Muscle of arm (tissue), 12 donors: Measurements from ENCODE around the gene MARCHF2. TPM values are rescaled to one million over a fixed set of nuclear protein-coding genes. Genes with fewer than 3 reads are reported as not detected.
"Not testable (repeated sequence)": the region's sequence is repeated elsewhere in the genome, so short reads cannot be mapped to it uniquely, and the experiment has no call there.

Experiments used
- DNase-seq: peaks from one replicate; pipeline ENCODE4 v3.0.0-alpha.2; 2013
- polyA plus RNA-seq, 12 donors: library from polyadenylated mRNA; unstranded; fragments of 120-200 nt; gene quantifications; one replicate each; pipeline ENCODE4 v1.2.1, GENCODE V29; 2013; ENCODE audit not compliant: insufficient read length in 12 of 12

MARCHF2 gene
- polyA plus RNA-seq, 12 donors, result 10.6 to 15.2 (median 12.9) TPM; not detected in 1

- DNase-seq, result not testable (repeated sequence)
Measured at GRCh38 chr19:8385566-8385965, 27.5 kb upstream of the MARCHF2 start.

DNA sequence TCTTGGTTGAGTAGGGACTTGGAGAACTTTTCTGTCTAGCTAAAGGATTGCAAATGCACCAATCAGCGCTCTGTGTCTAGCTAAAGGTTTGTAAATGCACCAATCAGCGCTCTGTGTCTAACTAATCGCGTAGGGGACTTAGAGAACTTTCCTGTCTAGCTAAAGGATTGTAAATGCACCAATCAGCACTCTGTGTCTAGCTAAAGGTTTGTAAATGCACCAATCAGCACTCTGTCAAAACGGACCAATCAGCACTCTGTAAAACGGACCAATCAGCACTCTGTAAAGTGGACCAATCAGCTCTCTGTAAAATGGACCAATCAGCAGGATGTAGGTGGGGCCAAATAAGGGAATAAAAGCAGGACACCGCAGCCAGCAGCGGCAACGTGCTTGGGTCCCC, 26.7 kb upstream of the MARCHF2 start:
- DNase-seq, result not testable (repeated sequence)

DNA sequence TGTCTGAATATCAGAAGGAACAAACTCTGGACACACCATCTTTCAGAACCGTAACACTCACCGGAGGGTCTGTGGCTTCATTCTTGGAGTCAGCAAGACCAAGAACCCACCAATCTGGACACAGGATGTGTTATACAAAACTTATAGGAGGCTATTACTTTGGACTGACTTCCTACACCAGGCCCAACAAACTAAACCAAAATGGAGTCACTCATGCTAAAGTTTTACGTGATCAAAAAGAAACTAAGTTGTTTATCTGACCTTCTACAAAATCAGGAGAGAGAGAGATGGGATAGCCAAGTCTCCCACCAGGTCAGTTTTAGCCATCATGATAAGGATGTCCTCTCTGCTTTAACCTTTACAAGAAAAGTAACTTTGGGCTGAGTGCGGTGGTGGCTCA, 26.1 kb upstream of the MARCHF2 start:
- no peak for DNase-seq

- no peak for DNase-seq
Measured at GRCh38 chr19:8387688-8388611, 25.2 kb upstream of the MARCHF2 start.

DNA sequence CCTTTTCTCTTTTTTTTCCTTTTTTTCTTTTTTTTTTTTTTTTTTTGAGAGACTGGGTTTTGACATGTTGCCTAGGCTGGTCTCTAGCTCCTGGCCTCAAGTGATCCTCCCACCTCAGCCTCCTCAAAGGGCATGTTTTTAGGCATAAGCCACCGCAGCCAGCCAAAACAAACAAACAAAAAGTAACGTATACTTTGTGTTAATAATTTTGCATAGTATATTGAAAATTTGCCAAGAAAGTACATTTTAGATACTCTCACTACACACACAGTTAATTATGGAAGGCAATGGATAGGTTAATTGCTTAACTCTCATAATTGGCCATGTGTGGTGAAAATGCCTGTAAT, 24.5 kb upstream of the MARCHF2 start:
- DNase-seq, result no peak

- peak; percentile 100 for DNase-seq
Measured at GRCh38 chr19:8389891-8390616, 23.1 kb upstream of the MARCHF2 start, which contains the start of gene RAB11B. RAB11B (plus strand) TSS chr19:8390360; CDS start chr19:8390417, 57 bp downstream.

DNA sequence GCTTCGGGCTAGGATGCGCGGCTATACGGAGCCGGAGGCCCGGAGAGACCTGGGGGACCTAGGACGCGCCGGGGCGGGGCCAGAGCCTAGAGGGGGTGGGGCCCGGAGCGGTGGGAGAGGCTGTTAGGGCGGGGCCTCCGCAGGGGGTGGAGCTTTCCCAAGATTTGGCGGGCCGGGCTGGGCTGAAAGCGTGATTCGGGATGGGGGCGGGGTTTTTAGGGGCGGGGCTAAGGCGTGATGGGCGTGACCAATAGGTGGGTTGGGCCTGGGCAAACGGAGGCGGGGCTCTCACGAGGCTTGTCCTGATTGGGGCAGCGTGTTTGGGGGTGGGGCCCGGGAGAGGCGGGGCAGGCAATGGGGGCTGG, 22.5 kb upstream of the MARCHF2 start:
- DNase-seq, result peak; percentile 92

DNA sequence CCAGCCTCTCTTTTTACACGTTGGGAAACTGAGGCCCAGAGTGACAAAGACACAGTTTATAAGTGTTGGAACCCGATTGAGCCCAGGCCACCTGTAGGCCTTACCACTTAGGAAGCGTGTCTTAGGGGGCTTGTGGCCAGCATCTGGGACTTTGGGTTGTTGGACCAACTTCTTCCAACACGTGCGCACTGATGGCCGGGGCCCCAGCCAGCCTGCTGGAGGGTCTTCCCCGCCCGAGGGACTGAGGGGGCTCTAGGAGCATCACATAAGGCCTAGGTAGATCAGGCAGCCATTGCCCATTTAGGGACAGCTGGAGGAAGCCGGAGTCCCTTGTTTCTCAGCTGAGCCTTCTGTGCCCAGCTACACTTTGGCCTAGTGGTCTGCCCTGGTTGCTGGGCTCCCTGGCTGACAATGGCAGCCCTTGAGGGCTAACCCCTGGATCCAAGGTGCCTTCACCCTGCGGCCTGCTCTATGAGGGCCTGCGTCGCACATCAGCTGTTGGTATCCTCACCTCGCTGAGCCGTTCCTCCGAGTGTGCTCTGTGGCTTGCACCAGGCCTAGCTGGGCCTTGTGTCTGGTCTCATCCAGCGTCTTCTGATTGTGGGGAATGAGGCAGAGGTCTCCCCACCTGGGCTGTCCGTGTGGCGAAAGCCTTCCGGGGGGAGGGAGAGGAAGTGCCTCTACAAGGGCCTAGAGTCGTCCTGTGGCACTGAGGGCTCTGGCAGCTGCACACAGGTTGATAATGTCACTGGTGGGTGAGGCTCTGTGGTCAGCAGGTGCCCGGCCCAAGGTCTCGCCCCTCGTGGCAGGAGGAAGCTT, 21.7 kb upstream of the MARCHF2 start:
- no peak for DNase-seq

- no peak for DNase-seq
Measured at GRCh38 chr19:8392017-8392591, 21.0 kb upstream of the MARCHF2 start.

GRCh38 chr19:8393192-8393870, 19.8 kb upstream of the MARCHF2 start:
- no peak for DNase-seq

DNA sequence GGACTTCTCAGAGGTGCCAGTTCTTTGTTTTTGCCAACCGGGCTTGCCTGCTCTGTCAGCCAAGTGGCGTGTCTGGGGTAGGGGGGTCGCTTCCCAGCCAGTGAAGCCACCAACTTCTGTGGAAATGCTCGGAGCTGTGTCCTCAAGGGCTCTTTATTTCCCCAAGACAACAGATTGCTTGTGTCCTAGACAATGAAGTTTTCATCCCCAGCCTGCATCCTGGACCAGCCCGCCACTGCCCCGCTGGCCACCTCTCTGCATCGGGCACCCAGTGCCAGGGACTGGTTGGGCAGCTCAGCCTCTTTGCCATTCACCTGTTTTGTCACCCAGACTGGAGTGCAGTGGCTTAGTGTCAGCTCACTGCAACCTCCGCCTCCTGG, 19.2 kb upstream of the MARCHF2 start:
- no peak for DNase-seq

- DNase-seq, result no peak
Measured at GRCh38 chr19:8395621-8396082, 17.5 kb upstream of the MARCHF2 start.

GRCh38 chr19:8396185-8396562, 16.9 kb upstream of the MARCHF2 start:
- DNase-seq, result no peak

DNA sequence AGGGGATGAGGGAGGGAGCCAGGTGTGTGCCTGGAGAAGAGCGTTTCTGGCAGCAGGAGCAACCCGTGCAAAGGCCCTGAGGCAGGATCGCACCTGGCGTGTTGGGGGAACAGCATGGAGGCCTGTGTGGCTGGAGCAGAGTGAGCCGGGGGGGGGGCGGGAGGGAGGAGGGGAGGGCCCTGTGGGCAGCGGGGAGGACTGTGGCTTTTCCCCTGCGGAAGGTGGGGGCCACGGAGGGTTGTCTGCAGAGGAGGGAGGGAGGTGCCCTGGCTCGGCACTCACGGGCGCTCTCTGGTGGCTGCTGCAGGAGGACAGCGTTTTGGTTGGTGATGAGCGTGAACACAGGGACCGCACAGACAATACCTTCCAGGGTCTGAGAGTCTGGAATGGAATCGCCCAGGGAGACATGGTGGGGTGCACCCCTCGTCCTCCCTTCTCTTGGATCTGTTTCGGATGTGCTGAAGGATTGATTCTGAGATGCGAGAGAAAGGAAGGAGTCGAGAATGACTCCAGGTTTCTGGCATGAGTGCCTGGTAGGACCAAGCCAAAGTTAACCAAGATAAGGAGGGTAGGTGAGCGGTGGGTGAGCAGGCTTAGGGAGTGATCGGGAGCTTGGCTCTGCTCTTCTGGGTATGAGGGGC, 16.4 kb upstream of the MARCHF2 start:
- no peak for DNase-seq

GRCh38 chr19:8397271-8397670, 15.8 kb upstream of the MARCHF2 start:
- DNase-seq, result no peak

- DNase-seq, result no peak
Measured at GRCh38 chr19:8397746-8398310, 15.3 kb upstream of the MARCHF2 start.

DNA sequence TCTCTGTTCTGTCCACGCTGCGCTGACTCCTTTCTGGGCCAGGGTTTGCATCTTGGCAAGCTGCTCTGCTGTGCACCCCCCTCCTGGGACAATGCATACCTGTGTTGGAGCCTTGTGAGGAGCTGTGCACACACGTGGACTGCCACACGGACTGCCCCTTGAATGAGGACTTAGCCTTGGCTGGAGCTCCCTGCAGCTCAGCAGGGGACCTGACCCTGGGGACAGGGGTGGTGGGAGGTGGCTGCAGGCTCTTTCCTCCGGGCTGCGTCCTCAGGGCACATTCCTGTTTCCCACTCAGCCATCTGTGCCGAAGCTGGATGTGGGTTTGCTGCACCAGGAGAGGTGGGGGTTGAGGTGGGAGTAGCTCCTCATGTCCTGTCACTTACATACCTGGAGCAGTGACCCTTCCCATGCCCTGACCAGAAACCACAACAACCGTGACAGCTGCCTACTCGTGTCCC, 14.8 kb upstream of the MARCHF2 start:
- no peak for DNase-seq

DNA sequence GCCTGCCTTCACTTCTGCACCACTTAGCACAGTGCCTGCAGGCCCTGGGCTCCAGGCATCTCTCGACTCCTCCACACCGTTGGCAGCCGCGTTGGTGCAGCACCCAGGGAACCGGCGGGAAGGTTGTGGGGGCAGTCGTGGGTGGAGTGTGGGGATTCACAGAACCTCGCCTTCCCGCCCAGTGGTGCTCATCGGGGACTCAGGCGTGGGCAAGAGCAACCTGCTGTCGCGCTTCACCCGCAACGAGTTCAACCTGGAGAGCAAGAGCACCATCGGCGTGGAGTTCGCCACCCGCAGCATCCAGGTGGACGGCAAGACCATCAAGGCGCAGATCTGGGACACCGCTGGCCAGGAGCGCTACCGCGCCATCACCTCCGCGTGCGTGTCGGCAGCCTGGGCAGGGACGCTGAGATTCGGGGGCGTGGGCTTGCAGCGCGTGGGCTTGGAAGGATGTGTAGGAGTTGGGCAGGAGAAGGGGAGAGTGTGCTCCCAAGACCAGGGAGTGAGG, 13.4 kb upstream of the MARCHF2 start:
- no peak for DNase-seq

DNA sequence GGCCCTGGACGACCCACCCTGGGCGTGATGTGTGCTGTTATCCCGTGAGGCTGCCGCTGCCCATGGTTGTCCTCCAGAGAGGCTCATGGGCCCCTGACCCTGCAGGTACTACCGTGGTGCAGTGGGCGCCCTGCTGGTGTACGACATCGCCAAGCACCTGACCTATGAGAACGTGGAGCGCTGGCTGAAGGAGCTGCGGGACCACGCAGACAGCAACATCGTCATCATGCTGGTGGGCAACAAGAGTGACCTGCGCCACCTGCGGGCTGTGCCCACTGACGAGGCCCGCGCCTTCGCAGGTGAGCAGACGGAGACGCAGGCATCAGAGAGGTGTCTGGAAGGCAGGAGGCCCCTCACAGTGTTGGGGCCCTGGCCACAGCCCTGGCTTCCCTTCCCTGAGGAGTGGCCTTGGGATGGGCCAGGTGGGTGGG, 11.1 kb upstream of the MARCHF2 start:
- no peak for DNase-seq
